Right forelimb (tissue), 1 donor: ENCODE results near the gene N4BP2L1.
"Not testable (repeated sequence)": the region's sequence is repeated elsewhere in the genome, so short reads cannot be mapped to it uniquely, and the experiment has no call there.

Source experiments
- DNase-seq: peaks from one replicate; pipeline ENCODE4 v3.0.0-alpha.2; 2018

The N4BP2L1 gene

DNA sequence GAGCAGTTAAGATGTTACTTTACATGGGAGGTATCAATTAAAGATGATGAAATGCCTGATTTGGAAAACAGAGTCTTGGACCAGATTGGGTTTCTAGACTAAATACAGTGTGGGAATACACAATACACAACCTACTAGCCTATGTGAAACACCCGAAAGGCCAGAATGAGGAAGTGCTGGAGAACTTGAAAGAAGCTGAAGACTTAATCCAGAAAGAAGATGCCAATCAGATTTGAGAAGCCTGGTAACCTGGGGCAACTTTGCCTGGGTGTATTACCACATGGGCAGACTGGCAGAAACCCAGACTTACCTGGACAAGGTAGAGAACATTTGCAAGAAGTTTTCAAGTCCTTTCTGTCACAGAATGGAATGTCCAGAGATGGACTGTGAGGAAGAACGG lies 43.2 kb downstream of the N4BP2L1 start:
- DNase-seq = no peak

DNA sequence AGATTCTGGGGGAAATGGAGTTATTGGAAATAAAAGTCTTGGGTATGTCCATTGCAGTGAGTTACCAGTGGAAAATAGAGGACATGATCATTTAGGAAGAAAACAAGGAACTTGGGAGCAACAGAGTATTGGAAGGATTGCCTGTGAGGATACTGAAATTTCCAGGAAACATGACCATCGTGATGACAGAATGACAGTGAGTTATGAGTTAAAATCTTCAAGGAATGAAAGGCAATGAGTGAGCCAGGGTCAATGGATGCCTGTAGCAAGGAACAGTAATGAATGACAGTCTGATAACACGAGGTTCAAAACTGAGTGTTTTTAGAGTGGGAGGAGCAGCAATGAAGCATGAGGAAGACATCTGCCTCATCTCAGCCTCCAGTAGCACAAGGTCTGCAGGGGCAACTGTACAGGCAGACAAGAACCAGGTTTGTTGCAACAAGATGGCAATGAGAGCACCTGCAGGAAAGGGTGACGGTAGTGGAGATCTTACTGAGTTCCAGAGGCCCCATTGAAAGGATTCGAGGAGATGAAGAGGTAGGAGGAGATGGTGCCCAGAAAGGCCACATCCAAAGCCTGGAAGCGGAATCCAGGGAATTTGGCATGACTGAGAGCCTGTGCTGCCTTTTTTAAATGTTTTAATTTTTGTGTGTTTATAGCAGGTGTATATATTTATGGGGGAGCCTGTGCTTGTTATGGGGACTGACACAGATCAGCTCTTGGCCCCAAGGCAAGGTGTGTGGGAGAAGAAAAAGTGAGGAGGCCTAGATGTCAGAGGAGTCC lies 43.9 kb downstream of the N4BP2L1 start:
- DNase-seq = no peak

DNA sequence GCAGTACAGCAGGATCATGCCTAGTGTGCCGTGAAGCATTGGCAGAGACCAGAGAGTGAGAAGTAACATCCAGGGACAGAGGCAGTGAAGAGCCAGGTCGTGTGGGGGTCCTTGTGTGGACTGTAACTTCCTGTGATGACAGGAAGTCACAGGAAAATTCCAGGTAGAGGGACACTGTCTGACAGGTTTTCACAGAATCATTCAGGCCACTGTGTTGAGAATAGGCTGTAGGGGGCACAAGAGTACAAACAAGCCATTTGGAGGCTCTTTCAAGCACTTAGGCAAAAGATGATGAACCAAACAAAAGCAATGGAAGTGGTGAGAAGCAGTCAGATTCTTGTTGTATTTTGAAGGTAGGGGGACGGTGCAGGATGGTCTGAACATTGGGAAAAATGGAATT lies 46.4 kb downstream of the N4BP2L1 start:
- no peak for DNase-seq

DNA sequence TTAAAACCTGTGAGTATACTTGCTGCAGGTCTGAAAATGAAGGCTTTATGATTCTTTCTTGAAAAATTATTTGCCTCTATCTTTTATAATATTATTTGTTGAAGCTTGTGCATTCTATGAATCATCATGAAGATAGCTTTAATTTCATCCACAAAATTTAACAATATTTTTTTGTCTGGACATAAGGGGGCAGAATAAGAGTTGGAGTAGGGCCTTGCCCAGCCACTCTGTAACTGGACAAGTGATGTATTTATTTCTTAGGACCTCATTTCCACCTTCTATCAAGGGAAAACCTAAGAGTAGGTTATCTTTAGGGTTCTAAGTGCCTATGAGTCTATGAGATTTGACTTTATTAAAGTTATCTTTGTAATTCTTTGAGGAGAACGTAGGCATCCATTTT lies 49.9 kb downstream of the N4BP2L1 start:
- DNase-seq = no peak

DNA sequence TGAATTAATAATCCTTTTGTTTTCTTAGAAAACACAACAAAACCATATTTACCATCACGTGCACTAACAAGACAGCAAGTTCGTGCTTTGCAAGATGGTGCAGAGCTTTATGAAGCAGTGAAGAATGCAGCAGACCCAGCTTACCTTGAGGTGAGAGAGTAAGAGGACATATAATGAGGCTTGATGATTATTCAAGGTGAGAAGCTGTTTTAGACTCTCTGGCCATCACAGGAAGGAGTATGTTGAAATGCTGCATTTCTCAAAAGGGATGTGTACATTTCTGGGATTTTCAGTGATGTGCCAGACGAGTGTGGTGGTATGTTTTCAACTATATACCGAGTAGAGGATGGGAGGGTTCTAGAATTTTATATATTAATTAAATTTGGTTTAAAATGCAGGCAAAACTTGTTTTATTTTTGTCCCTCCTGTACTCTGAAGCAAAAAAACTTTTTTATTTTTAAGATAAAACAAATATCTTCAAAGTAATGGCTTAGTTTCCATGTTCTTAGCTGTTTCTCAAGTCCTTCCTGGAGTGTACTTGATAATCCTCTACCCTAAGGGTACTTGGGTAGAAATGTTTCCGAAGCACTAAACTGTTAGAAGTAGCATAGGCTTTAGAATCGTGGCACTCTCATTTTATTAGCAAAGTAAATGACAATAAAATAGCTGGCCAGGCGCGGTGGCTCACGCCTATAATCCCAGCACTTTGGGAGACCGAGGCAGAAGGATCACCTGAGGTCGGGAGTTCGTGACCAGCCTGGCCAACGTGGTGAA lies 51.1 kb downstream of the N4BP2L1 start:
- DNase-seq = no peak

DNA sequence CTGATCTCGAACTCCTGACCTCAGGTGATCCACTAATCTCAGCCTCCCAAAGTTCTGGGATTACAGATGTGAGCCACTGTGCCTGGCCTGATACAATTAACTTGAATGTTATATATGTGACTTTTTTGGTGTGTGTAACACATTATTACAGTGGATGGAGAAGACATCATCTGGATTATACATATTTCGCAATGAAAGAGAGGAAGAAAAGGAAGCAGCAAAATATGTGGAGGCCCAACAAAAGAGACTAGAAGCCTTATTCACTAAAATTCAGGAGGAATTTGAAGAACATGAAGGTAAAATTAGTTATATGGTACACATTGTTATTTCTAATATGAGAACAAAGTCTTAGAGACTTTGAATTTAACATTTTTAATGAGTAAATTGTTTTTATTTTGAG lies 57.1 kb downstream of the N4BP2L1 start:
- DNase-seq = no peak

DNA sequence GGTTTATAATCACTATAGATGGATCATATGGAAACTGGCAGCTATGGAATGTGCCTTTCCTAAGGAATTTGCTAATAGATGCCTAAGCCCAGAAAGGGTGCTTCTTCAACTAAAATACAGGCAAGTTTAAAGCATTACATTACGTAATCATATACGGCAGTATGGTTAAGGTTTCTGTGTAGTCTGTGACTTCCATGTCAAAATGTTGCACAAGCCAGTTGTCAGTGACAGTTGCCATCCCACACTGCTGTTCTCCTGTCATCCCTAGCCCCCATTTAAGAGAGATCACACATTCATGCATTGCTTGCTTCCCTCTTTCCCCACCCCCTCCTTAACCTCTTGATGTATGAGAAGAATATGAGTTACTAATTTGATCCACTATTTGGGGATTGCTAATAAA lies 65.4 kb downstream of the N4BP2L1 start:
- DNase-seq = no peak

DNA sequence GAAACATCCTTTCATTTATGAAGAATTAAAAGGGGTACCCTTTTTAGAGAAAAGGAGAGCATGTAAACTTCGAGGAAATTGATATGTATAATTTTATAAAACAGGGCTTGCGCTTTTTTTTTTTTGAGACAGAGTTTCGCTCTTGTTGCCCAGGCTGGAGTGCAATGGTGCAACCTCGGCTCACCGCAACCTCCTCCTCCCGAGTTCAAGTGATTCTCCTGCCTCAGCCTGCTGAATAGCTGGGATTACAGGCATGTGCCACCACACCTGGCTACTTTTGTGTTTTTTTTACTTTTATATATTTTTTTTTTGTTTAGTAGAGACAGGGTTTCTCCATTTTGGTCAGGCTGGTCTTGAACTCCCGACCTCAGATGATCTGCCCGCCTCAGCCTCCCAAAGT lies 72.0 kb downstream of the N4BP2L1 start:
- DNase-seq = not testable (repeated sequence)

DNA sequence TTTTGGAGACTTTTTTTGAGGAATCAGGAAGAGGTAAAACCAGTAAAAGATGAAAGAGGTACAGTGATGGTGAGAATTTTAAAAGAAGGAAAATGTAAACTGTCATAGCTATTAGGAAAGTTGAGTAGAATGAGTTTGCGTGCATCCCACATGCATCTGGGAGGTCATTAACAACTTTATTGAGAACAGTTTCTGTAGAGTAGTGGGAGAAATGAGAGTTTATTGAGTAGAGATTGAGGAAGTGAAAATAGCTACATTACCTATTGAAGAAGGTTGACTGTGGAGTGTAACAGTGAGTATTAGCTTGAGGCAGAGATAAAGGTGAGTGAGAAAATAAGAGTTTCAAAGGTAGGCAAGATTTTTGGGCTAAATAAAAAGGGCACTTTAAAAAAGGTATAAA lies 73.9 kb downstream of the N4BP2L1 start:
- no peak for DNase-seq

DNA sequence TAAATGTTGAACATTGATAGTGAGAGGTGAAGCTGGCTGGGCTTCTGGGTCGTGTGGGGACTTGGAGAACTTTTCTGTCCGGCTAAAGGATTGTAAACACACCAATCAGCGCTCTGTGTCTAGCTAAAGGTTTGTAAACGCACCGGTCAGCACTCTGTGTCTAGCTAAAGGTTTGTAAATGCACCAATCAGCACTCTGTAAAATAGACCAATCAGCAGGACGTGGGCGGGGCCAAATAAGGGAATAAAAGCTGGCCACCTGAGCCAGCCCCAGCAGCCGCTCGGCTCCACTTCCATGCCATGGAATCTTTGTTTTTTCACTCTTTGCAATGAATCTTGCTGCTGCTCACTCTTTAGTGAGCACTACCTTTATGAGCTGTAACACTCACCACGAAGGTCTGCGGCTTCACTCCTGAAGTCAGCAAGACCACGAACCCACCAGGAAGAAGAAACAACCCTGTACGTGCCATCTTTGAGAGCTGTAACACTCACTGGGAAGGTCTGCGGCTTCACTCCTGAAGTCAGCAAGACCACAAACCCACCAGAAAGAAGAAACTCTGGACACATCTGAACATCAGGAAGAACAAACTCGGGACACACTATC lies 77.0 kb downstream of the N4BP2L1 start:
- DNase-seq = not testable (repeated sequence)
